Smooth muscle cell of the umbilical artery (primary cell): ENCODE measurements around the gene GPHA2. TPM values are rescaled to one million over a fixed set of nuclear protein-coding genes. Genes with fewer than 3 reads are reported as not detected.

Experiments used
- total RNA-seq: library from RNA; depleted of rRNA; stranded (reverse); fragments of >200 nt; gene quantifications from 2 replicates; pipeline ENCODE4 v1.2.3, GENCODE V29; 2014

GPHA2 gene, protein sequence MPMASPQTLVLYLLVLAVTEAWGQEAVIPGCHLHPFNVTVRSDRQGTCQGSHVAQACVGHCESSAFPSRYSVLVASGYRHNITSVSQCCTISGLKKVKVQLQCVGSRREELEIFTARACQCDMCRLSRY
- not detected in 2 replicates for total RNA-seq

DNA sequence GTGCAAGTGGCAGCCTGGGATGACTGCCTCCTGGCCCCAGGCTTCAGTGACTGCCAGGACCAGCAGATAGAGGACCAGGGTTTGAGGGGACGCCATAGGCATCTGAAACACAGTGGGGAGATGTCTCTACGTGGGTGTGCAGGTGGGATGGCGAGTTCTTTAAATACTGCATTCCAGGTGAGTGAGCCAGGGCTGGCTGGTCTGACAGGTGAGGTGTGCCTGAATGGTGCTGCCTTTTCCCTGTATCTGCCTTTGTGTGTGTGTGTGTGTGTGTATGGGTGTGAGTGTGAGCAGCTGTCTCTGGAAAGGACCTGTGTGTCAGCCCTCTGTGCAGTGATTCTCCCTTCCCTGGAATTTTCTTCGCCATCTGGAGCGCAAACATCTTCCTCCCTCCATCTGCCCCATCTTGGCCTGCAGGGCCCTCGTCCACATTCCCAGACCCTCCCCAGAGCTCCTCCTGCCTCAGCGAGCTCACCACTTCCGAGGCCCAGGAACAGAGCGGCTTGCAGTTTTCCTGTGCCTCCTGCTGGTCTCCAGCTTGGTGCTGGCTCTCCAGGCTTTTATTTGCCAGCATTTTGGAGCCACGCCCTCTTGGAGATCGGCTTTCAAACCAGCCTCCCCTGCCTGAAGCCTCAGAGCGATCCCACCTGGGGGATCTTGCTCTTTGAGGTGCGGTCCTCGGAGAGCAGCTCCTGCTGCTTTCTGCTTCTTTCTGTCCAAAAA is at the start of gene GPHA2:
TSS of gene GPHA2 (minus strand) at position 535 of the 723 bp plus-strand sequence. CDS start at position 102, 433 bp downstream.

DNA sequence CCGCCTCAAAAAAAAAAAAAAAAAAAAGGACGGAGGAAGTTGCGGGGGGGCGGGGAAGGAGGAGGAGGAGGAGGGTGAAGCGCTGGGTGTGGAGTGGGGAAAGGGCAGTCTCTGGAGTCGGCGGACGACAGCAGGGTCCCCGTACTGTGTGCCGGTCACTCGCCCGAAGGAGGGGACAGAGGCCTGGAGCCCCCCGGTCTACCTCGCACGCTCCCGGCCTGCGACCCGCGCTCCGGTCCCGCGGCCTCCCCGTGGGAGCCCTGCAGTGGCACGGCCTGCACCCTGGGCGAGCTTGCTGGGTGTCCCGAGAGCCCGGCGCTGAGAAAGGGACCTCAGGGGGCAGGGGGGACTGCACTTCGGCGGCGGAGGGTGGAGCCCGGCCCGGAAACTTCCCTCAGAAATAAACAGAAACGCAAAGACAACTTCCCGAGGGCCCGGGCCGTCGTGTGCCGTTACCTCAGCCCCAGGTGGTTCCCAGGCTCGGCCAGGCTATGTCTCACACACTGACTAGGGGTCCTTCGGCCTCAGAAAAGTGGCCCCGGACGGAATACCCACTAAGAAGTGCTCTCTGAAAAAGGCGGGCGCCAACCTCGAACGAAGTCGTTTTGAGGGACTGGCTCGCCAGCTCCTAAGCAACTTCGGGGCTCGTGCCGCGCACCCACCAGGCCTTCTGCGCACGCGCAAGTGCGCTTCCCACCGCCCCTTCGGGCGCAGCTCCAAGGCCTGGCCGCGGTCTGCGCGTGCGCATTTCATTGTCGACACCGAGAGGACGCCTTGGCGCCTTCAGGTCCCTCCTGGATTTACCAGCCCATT is 35.9 kb upstream of the GPHA2 start, which contains the start of gene MAJIN:
TSS of gene MAJIN (minus strand) at position 688 of the 813 bp plus-strand sequence. CDS start 12,703 bp downstream, outside the sequence.

DNA sequence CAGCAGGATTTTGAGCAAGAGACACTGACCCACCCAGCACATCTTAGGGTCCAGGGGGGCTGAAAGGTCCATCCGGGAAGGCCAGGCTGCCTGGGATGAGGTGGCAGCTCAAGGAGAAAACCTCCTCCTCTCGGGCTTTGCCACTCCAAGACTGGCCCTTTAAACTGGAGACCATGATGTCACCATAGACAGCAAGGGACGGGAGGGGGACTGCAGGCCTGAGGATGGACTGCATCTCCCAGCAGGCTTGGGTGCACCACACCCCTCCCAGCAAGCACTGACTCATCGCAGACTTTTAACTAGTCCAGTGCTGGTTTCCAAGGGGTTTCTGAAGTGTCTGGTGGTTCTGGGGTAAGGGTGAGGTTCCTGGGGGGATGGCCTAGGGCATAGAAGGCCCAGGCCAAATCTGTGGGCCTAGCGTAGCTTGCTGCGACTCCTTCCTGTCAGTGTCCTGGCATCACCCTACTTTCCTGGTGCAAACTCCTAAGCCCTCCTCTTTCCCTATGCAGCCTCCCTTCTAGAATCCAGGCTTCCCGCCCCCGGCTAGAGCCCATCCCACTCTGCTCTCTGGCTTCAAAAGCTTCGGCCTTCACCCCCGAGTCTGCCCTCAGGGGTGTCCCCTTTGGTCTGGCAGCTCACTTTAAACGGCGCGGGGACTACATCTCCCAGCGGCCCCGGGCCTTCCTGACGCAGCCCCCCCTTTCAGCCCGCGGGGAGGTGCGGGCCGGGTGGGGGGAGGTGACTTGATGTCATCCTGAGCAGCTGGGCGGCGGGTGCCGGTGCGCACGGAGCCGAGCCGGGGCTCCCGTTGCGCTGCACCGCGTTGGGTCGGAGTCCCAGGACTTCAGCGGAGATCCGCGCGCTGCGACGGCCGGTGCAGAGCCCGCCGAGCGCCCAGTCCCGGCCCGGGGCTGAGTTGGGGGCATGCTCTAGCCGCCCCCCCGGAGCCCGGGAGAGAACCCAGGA is 11.5 kb downstream of the GPHA2 start, which contains the start of gene PPP2R5B:
TSS of gene PPP2R5B (plus strand) at position 746 of the 966 bp plus-strand sequence. CDS start 1,046 bp downstream, outside the sequence.

DNA sequence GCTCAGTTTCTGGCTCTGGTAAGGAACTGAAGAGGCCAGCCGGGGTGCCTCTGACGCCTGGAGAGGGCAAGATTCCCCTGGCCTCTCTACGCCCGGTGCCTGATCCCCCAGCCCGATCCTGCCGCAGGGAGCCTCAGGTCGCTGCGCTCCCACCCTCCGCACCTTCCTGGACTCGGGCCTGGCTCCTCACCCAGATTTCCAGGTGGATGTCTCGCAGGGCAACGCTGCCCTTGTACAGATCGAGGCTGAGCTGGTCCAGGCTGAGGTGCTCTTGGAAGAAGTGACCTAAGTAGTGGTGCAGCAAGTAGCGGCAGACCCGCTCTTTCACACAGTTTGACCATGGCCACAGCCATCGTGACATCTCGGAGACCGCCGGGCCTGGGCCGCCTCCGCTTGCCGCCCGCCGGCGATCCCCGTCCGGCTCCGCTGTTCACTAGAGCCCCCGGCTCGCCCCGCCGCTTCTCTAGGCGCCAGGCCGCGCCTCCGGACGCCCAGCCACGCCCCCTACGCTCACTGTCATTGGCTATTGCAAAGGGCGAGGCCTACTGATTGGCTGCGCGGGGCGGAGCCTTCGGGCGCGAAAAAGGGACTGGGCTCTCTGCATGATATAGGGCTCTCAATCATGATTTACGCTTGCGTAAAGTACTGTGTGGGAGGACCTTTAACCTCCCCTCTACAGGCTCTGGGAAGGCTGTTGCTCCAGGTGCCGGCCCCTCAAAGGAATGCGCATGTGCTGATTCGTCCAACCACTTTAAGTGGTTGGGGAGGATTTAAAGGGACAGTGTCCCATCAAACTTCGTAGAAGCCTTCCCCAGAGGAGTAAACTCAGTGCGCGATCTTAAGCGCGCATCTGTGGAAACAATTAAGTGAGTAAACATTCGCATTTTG is 18.7 kb downstream of the GPHA2 start, which contains the start of gene ATG2A:
TSS of gene ATG2A (minus strand) at position 435 of the 888 bp plus-strand sequence. CDS start at position 361, 74 bp downstream.

Other genes starting within 250 kb of the GPHA2 start
- 0.30 and 6.4 TPM in 2 replicates for gene NRXN2, start 212.7 kb downstream of the GPHA2 start, total RNA-seq
- gene RASGRP2, start 191.8 kb downstream of the GPHA2 start, total RNA-seq, result 0.09 and 0.30 TPM in 2 replicates
- 0.60 and 1.2 TPM in 2 replicates for gene PYGM, start 175.9 kb downstream of the GPHA2 start, total RNA-seq
- 72.2 and 125 TPM in 2 replicates for gene SF1, start 157.4 kb downstream of the GPHA2 start, total RNA-seq
- 11.0 and 19.2 TPM in 2 replicates for gene MAP4K2, start 132.7 kb downstream of the GPHA2 start, total RNA-seq
- gene MEN1, start 125.3 kb downstream of the GPHA2 start, total RNA-seq, result 13.4 and 34.0 TPM in 2 replicates
- under 0.01 and 0.32 TPM in 2 replicates for gene CDC42BPG, start 91.2 kb downstream of the GPHA2 start, total RNA-seq
- gene EHD1, start 57.3 kb downstream of the GPHA2 start, total RNA-seq, result 40.4 and 211 TPM in 2 replicates
- gene ATG2A, start 18.7 kb downstream of the GPHA2 start, total RNA-seq, result 12.5 and 14.9 TPM in 2 replicates
- 16.0 and 21.0 TPM in 2 replicates for gene PPP2R5B, start 11.2 kb downstream of the GPHA2 start, total RNA-seq
- under 0.01 TPM in 1 of 2 replicates, not detected in the other for gene MAJIN, start 36.2 kb upstream of the GPHA2 start, total RNA-seq
- under 0.01 and 0.51 TPM in 2 replicates for gene BATF2, start 61.1 kb upstream of the GPHA2 start, total RNA-seq
- gene ARL2, start 78.3 kb upstream of the GPHA2 start, total RNA-seq, result 73.7 and 76.6 TPM in 2 replicates
- gene SNX15, start 91.5 kb upstream of the GPHA2 start, total RNA-seq, result 3.0 and 10.7 TPM in 2 replicates
- 6.9 and 7.1 TPM in 2 replicates for gene SAC3D1, start 105.3 kb upstream of the GPHA2 start, total RNA-seq
- 17.3 and 19.9 TPM in 2 replicates for gene NAALADL1, start 122.7 kb upstream of the GPHA2 start, total RNA-seq
- 1.8 and 6.0 TPM in 2 replicates for gene CDCA5, start 148.1 kb upstream of the GPHA2 start, total RNA-seq
- 23.5 and 33.7 TPM in 2 replicates for gene ZFPL1, start 148.3 kb upstream of the GPHA2 start, total RNA-seq
- gene VPS51, start 160.3 kb upstream of the GPHA2 start, total RNA-seq, result 108 and 163 TPM in 2 replicates
- gene TM7SF2, start 176.0 kb upstream of the GPHA2 start, total RNA-seq, result 12.2 and 17.0 TPM in 2 replicates
- gene ZNHIT2, start 181.8 kb upstream of the GPHA2 start, total RNA-seq, result 6.5 and 7.3 TPM in 2 replicates
- gene FAU, start 186.2 kb upstream of the GPHA2 start, total RNA-seq, result 104 and 213 TPM in 2 replicates
- gene MRPL49, start 186.4 kb upstream of the GPHA2 start, total RNA-seq, result 44.0 and 47.2 TPM in 2 replicates
- gene SYVN1, start 198.6 kb upstream of the GPHA2 start, total RNA-seq, result 25.2 and 38.0 TPM in 2 replicates
- not detected in 2 replicates for gene SPDYC, start 234.3 kb upstream of the GPHA2 start, total RNA-seq
- gene CAPN1, start 246.0 kb upstream of the GPHA2 start, total RNA-seq, result 52.6 and 180 TPM in 2 replicates